HG02973 (cell line): ENCODE results near the gene CAV2.

Source experiments
- ATAC-seq: cut with Tn5 transposase; IDR thresholded peaks from one replicate; pipeline ENCODE4 v1.9.1; 2021; ENCODE audit warnings: moderate library complexity; ENCODE audit not compliant: unreplicated experiment

CAV2 gene

DNA sequence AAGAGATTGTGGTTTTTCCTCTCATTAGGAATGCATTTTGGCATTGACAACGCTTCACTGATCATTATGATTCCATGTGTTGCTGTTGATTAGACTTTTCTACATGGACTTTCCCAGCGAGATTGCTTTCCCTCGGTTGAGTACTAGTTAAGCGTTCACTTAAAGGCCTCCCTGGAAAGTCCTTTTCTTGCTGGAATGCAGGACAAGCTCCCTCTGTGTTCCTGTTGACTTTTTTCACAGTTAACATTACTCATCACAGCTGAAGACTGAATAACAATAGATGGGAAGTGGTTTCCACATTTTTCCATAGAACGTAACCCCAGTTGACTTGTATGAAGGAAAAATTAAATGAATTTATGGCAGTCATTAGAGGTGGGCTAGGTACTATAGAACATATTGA, 22.7 kb downstream of the CAV2 start:
- no peak for ATAC-seq

DNA sequence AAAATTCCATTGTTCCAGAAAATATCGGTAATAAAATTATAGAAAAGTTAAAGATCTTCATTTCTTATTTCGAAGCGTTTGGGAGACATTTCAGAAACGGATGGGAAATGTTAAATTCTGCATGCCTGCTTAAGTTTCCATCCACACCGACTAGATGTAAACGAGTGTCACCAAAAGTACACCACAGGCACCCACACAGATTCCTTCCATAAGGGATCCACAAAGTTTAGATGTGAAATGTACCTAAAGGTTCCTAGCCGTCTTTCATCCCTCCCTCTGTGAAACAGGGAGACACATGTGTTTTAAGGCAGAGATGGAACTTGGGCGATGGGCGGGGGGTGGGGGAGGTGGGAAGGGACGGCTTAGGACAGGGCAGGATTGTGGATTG, 24.7 kb downstream of the CAV2 start:
- no peak for ATAC-seq

- no peak for ATAC-seq
These were observed 25.2 kb downstream of the CAV2 start, which contains the start of gene CAV1 for GRCh38 chr7:116524609-116525297. TSS of gene CAV1 (plus strand) at chr7:116525036. CDS start at chr7:116525063, 27 bp downstream.

DNA sequence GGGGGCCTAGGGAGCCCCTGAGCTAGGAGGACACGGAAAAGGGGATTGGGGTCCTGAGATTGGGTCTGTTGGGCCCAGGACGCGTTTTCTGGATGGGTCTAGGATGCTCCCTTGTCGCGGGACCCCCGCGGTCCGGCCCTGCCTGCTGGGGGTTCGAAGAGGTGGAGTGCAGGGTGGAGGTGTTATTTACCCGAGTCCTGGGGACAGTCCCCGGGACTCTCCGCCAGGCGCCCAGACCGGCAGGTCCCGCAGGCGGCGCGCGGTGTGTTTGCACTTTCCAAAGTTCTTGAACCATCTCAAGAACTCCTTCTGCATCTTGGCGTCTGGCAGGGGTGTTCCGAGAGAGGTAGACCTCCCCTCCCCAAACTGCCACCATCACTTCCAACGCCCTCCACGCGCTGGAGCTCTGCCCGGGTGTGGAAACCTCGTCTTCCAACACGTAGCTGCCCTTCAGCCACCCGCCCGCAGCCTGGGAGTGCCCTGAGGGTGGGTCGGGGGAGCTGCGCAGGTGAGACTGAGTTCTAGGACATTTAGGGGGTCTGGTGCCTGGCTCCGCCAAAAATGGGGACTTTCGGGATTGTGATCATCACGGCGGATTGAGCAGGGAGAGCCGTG, 25.9 kb downstream of the CAV2 start:
- no peak for ATAC-seq

GRCh38 chr7:116525913-116526861, 26.6 kb downstream of the CAV2 start:
- ATAC-seq: peak; percentile 94

- ATAC-seq: no peak
These were observed 27.4 kb downstream of the CAV2 start for GRCh38 chr7:116526897-116527296.

DNA sequence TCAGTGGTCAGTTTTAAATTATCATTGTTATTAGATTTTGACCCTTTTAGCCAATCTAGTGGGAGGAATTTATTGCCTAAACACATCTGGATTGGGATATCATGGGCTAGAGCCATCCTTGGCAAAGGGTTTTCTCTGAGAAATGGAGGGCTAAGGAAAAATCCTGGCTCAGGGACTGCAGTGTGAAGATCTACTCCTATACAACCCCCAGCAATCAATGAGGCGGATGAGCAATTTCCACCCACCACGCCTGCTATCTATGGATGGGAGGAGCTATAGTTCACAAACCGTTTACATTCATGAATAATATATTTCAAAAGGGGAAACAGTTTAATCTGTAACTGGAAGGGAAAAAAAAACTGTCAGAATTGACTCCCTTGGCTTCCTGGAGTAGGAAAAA, 28.0 kb downstream of the CAV2 start:
- no peak for ATAC-seq

GRCh38 chr7:116528008-116528789, 28.7 kb downstream of the CAV2 start:
- ATAC-seq: no peak

- no peak for ATAC-seq
These were observed 29.7 kb downstream of the CAV2 start for GRCh38 chr7:116529250-116529649.

DNA sequence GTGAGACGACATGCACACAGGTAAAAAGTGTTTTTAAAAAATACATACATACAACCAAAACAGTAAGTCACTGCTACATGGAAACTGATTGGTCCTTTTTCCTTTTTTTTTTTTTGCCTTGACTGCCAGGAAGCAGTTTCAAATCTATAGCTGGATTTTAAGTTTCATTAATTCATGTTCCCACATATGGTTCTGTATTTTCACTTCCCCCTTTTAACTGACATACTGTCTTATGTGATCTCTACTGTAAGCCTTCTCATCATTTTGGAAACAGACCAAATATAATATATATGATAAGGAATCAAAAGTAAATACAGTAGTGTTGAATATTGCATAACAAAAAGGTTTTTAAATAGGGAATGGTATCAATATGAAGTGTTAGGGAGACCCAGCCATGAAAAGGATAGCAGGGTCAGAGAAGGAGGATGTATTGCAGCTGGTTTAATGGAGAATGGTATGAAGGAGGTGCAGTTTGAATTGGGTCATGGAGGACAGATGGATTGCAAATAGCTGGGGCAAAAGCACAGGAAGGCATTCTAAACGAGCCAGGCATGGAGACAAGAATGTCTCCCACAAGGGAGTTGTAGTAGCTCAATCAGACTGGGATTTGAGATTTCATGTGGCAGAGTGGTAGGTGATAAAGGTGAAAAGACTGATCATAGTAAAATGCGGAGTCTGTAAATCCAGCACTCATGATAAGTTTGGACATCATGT, 30.7 kb downstream of the CAV2 start:
- no peak for ATAC-seq

DNA sequence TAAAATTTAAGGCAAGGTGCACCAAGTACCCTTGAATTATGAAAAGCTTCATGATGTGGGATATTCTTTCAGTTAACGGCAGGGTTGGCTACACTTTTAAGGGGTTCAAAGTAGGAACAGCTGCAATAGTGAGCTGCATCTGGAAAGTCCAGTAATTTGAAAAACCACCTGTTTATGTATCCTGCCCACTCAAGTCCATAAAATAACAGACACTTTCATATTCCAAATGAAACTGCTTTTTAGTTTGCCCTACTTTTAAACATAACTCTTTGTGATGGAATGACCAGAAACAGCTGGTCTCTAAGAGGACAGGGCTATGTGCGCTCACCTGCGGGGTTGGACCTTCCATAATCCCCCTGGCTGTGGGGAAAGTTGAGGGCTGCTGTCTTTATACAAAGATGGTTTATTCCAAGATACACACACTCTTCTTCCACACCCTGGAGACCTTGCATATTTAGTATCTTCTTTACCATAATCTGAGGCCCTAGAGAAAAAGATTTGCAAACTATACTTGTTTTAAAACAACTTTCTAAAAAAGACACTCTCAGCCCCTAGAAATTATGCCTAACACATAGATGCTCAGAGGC, 32.7 kb downstream of the CAV2 start:
- no peak for ATAC-seq

DNA sequence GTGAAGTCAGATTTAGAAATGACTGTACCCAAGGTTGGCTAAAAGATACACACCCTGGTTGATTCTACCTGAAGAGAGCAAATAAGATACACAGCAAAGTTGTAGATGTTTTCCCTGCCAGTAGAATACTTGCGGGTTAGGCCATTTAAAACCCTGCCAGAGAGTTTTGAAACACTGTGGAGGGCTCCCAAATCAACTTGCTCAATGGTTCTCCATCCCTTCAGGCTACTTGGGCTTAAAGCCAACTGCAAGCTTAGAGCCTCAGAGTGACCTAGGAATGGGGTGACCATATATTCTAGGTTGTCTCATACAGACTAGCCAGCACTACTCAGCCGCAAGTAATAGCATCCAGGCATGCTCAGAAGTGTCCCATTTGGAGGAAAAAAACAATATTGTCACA, 35.3 kb downstream of the CAV2 start:
- ATAC-seq: no peak

GRCh38 chr7:116535416-116535815, 35.9 kb downstream of the CAV2 start:
- ATAC-seq: no peak

- ATAC-seq: no peak
These were observed 38.6 kb downstream of the CAV2 start for GRCh38 chr7:116538138-116538537.

DNA sequence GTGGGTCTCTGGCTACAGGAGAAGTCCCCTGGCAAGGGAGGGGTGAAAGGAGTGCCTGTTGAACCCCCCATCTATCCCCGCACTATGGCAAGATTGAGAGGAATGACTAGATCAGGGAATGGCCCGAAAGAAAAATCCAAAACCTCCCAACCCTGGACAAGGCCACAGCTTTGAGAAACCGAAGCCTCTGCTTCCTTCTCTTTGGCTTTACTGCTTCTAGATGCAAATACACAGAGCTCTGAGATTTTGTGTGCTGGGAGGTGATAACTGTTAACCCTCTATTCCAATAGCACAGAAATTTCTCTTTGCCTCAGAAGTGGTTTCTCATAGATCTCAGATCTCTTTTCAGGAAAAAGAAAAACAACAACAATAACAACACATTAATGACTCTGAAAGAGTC, 40.3 kb downstream of the CAV2 start:
- no peak for ATAC-seq

DNA sequence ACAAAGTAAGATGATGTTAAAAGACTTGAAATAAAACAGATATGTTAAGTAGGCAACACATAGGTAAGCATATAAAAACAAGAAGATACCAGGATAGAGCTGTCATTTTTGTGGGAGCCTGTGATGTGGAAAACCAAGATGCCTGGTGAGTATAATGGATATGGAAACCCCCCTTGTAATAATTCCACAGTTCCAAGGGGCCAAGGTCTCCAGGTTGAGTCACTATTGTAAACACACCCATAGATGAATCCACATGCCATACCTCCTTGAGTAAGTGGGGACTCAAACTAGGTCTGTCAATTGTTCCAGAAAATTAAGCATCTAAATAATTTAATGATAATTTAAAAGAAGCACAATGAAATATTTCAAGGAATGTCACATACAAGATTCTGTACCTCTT, 41.2 kb downstream of the CAV2 start:
- ATAC-seq: no peak

DNA sequence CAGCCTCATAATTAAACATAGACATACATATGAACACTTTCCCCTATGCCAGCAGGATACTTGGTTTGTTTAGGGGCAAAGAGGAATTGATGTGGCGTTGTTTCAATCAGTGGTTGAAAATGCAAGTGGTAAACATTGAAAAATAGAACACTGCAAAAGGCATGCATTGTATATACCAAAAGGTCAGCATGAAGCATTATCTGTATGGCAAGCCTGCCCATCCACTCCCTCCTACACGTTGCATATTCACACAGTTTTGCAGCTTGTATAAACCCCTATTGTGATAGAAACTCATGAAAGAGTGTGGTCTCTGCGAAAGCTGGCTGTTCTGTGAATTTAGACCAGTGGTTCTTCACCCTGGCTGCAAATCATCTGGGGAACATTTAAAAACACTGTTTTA, 42.4 kb downstream of the CAV2 start:
- no peak for ATAC-seq

- ATAC-seq: no peak
These were observed 43.1 kb downstream of the CAV2 start for GRCh38 chr7:116542618-116543017.

- ATAC-seq: no peak
These were observed 44.1 kb downstream of the CAV2 start for GRCh38 chr7:116543664-116544063.

DNA sequence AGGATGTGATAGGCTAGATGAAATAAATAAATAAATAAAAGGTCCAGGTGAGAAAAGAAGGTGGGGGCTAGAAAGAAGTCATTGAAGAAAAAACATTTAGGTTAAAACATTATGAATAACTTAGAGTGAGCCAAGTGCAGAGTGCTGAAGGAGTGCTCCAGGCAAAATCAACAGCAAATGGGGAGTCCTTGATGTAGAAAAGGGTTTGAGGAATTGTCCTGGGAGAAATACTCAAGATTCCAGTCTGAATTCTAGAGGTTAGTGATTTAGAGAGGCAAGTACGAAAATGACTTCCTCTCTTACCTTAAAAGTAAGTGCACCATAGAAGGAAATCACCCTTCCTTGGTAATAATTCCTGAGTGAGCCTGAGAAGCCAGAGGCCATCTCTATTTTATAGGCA, 44.9 kb downstream of the CAV2 start:
- ATAC-seq: no peak
